Measurements from ENCODE around the gene SLC6A20.

Gene SLC6A20

DNA sequence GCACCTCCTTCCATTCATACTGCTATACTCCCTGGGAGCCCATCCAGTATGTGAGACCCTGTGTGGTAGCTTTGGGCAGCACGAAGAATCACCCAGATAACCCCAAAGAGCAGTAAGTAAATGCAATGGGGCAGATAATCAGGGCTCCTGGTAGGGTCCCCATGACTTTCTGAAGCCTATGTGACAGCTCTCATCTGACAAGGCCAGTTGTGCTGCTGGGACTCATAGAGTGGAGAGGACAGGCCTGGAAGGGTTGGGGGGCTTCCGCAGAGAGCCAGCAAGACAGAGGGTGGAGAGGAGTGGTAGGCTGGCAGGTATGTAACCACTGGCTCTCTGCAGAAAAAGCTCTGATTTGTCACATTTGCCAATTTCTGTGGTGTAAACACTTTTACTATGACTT is 3.2 kb upstream of the SLC6A20 start:
- DNase-seq, result no peak

DNA sequence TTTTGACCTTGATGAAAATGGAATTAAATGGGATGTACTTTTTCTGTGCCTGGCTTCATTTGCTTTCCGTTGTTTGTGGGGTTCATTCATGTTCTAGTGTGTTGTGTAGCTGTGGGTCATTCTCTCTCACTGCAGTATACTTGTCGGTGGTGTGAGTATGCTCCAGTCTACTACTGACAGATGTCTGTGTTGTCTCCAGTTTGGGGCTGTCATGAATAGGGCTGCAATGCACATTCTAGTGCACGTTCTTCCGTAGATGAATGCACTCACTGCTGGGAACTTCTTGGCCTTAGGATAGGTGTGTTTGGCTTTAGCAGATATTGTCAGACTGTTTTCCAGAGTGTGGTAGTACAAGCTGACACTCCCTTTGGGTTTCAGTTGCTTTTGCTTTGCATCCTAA is 1.7 kb upstream of the SLC6A20 start:
- DNase-seq, result no peak

DNA sequence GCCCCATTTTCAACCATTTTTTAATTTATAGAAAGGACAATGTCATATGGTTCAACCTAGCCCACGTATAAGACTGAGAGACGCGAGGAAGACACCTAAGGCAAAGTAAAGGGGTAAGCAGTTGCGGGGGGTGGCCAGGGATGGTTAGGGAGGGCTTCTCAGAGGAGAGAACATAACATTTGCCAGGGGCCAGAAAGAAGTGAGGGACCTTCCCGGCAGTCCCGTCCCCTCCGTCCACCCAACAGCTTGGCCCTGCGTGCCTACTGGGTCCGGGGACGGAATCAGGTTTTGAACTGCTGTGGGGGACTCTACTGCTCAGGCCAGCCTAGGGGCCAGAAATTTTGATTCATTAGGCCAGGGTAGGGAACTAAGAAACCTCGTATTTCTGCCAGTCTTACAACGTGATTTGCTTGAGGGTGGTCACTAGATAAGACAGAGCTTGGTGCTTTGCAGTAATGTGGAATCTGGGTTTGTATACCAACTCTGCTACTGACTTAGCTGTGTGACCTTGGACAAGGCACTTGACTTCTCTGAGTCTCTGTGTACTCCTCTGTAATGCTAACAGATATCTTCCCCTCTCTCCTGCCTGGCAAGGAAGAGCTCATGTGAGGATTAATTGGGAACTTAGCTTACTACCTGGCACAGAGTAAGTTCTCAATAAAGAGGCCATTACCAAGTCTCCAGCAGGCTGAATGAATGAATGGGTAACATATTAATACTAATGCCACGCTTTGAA is 734 bp upstream of the SLC6A20 start:
- DNase-seq, result no peak

DNA sequence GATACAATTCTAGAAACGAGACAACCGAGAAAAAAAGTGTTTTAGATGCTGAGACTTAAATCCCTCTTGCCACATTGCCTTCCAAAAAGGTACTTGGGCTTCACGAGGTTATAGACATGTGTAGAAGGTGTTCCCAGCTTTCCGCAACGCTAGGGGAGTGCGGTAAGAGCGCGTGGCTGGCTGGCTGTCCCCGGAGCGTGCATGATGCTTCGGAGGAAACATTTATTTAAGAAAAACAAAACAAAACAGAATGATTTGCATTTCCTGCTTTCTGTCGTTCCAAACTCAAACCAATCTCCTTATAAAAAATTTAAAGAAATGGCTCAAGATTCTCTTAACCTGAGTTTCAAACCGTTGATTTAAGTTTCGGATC is 841 bp downstream of the SLC6A20 start:
- DNase-seq, result no peak

- DNase-seq, result no peak
Measured at GRCh38 chr3:45794660-45795059, 1.7 kb downstream of the SLC6A20 start.

DNA sequence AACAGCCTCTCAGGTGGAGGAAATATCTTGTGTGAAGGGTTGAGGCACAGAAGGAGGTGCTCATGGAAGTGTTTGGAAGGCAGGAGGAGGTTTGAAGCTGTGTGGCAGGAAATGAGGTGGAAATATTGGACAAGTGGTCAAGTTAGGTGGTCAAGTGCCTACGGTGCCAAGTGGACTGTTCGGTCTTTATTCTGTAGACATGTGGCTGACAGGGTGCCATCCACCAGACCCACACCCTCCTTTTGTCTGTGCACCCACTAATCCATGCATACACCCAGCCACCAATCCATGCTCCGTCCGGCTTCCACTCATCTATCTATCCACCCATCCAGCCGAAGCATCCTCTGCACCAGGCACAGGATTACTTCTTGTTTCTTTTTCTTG is 2.2 kb downstream of the SLC6A20 start:
- no peak for DNase-seq

GRCh38 chr3:45793482-45794176 is 2.7 kb downstream of the SLC6A20 start:
- no peak for DNase-seq

GRCh38 chr3:45792516-45793172 is 3.7 kb downstream of the SLC6A20 start:
- DNase-seq, result no peak

- DNase-seq, result no peak
Measured at GRCh38 chr3:45792036-45792435, 4.3 kb downstream of the SLC6A20 start.

- no peak for DNase-seq
Measured at GRCh38 chr3:45790596-45790995, 5.7 kb downstream of the SLC6A20 start.

- no peak for DNase-seq
Measured at GRCh38 chr3:45789235-45789812, 7.0 kb downstream of the SLC6A20 start.

DNA sequence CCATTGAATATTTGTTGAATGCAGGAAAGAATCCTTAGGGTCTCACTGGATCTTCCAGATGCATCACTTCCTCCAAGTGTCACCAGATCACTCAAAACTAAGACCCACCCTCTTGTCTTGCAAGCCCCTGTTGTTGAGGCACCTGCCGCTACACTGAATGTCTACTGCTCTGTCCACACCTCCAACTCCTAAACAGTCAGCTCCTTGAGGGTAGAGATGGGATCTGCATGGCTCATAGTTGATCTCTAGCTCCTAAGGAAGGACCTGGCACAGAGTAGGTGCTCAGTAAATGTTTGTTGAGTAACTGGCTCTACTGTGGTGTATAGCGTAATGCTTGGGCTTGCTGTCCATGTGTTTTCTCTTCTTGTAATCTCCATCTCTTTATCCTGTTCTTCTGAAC is 8.8 kb downstream of the SLC6A20 start:
- DNase-seq, result no peak

DNA sequence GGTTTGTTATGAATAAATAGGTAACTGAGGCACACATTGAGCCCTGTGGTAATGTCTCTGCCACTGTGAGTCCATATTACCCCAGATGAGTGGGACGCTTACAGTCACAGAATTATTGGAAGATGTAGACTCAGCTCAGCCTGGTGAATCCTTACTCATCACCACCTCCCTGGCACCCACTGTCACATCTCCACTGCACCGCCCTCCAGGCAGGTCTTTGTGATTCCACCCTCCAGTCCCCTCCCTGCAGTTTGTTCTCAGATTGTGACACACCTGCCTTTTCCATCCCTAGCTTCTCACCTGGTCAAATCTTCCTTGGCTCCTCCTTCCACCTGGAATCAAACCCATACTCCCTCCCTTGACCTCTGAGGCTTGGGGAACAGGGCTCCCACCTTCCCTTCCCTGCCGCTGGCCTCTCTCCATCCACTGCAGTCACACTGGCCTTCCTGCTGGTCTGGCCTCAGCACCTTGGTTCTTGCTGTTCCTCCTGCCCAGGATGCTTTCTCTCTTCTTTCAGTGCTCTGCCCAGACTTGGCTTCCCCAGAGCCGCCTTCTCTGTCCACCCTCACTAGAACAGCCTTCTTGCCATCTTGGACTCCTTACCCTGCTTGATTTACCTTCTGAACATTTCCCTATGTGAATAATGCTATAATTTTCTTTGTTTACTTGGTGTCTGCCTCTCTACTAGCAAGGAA is 9.4 kb downstream of the SLC6A20 start:
- DNase-seq, result no peak

GRCh38 chr3:45785605-45786150 is 10.7 kb downstream of the SLC6A20 start:
- DNase-seq, result no peak

DNA sequence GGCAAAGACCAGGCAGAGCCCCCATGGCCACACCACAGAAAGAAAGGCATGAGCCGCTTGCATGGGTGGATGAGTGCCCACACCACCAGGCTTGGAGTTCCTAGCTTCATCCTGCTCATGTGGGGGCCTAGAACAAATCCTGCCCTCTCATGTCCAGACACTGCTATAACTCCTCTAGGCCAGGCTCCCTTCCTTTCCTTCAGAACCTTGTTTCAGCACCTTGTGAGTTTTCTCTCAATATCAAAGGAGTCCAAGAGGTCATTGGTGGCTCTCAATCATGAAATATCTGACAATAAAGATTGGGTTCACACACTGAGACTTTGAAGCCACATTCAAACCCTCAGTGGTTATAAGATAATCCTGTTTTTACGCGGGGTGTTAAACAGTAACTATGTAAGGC is 12.7 kb downstream of the SLC6A20 start:
- DNase-seq, result no peak

DNA sequence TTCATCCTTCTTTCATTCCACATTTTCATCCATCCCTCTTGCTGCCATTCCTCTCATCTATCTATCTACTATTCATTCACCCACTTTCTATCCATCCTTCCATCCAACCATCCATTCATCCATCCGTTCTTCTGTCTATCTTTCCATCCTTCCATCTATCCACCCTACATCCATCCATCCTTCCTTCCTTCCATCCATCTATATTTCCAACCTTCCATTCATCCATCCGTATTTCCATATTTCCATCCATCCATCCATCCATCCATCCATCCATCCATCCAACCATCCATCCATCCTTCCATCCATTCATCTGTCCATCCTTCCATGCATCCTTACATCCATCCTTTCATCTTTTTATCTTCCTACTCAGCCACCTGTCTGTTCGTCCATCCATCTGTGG is 14.0 kb downstream of the SLC6A20 start:
- DNase-seq, result no peak

GRCh38 chr3:45781841-45782240 is 14.5 kb downstream of the SLC6A20 start:
- DNase-seq, result no peak

- DNase-seq, result no peak
Measured at GRCh38 chr3:45781271-45781670, 15.1 kb downstream of the SLC6A20 start.

DNA sequence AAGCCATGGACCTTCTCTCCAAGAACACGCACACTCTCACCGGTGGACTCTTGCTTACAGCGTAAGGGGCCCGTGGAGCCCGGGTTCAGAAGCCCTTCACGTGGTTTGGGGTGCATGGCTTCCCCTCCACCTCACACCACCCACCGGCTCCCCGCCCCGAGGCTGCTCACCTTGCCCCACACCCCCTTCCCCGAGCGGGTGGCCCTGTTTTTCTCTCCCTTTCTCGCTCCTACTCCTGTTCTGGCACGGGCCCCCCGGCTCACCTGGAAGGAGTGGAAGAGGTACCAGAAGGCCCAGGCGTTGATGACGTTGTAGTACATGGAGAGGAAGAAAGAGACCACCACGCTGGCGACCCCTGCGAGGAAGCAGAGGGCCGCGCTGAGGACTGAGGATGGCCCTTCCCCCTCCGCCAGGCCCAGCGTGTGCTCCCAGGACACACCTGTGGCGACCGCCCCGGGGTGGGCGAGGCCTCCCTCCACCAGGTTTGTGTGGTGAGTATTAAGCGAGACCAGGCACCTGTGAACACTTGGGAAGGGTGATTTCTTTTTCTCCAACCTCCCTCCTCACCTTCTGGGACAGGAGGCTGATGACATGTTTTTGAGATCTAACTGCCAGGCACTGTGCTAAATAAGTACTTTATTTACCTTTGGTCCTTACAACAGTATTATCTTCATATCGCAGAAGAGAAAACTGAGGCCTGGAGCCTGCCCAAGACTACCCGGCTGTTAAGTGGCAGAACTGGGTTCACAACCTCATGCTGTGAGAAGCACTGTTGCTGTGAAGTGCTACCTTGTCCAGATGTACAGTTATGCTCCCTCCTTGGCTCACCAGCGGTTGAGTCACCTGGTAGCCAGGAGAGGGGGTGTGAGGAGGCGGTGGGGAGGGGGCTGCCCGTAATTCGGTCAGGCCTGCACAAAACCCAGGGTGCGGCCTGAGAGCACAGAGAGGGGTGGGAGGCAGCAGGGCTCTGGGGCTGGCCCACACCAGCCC is 16.3 kb downstream of the SLC6A20 start:
- DNase-seq, result no peak

- DNase-seq, result no peak
Measured at GRCh38 chr3:45778761-45779201, 17.6 kb downstream of the SLC6A20 start.

- no peak for DNase-seq
Measured at GRCh38 chr3:45777746-45778386, 18.5 kb downstream of the SLC6A20 start.

All from DMS153 (cell line).